ENCODE results near the gene FIBCD1. TPM values are rescaled to one million over a fixed set of nuclear protein-coding genes. Genes with fewer than 3 reads are reported as not detected.

Gene FIBCD1
- total RNA-seq, 4 donors from 2014 or later, result 0.40 to 0.83 (median 0.42) TPM; not detected in 1

DNA sequence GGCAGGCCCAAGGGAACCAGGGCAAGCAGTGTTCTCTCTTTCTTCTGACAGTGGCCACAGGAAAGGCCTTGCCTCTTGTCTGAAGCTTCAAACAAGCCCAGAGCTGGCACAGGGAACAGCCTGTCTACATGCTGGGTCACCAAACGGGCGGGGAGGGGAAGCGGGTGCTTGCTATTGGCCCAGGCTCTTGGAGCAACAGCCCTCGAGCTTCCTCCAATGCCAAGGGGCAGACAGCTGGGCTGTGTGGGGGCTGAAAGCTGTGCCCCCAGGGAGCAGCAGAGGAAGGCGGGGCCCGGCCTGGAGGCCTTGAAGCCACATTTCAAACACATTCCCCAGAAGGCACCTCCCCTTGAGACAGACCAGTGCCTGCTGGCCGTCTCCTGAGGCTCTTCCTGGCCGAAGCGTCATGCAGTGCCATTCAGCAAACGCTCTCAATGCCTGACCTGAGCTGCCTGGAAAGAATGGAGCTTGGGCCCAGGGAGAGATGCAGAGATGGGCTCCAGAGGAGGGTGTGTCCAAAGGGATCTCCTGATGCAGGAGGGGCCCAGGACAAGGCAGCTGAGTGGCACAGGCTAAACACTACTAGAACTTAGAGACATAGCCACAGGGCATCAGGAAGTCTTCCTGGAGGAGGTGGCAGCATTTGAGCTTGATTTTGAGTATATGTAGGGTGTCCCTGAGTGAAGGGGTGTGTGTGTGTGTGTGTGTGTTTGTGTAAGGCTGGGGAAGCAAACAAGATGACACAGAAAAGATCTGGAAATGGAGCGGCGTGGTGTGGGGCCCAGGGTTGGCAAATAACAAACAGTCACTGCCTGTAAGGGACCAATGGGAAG lies 2.5 kb downstream of the FIBCD1 start:
- intact Hi-C loops (cut with DNase I), result no loop called here
- Histone ChIP-seq H3K27me3 (peaks cover 14 to 94% (median 35%) of the 10 kb centered on the region in 4 donors), H3K4me1 (peaks cover 39 to 94% (median 87%) of the 10 kb centered on the region in 4 donors), H3K4me3 (no peak overlapping the region), H3K9me3 (no peaks in the 10 kb centered on the region), H3K36me3 (no peaks in the 10 kb centered on the region), H3K27ac (replicated peaks in 1 of 4) (peak overlapping the region; percentile 31 to 62 (median 56))
- no peak for DNase-seq (ENCODE audit: extremely low spot score)
- TF ChIP-seq, protein P1, sequence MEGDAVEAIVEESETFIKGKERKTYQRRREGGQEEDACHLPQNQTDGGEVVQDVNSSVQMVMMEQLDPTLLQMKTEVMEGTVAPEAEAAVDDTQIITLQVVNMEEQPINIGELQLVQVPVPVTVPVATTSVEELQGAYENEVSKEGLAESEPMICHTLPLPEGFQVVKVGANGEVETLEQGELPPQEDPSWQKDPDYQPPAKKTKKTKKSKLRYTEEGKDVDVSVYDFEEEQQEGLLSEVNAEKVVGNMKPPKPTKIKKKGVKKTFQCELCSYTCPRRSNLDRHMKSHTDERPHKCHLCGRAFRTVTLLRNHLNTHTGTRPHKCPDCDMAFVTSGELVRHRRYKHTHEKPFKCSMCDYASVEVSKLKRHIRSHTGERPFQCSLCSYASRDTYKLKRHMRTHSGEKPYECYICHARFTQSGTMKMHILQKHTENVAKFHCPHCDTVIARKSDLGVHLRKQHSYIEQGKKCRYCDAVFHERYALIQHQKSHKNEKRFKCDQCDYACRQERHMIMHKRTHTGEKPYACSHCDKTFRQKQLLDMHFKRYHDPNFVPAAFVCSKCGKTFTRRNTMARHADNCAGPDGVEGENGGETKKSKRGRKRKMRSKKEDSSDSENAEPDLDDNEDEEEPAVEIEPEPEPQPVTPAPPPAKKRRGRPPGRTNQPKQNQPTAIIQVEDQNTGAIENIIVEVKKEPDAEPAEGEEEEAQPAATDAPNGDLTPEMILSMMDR (IDR thresholded peaks at IDR 0.05), result no peak
- TF ChIP-seq POLR2AphosphoS5 (IDR thresholded peaks at IDR 0.05), result peak; percentile 16 to 40
- WGBS, result 52% methylated on average over 6 of the region's 12 CpGs

DNA sequence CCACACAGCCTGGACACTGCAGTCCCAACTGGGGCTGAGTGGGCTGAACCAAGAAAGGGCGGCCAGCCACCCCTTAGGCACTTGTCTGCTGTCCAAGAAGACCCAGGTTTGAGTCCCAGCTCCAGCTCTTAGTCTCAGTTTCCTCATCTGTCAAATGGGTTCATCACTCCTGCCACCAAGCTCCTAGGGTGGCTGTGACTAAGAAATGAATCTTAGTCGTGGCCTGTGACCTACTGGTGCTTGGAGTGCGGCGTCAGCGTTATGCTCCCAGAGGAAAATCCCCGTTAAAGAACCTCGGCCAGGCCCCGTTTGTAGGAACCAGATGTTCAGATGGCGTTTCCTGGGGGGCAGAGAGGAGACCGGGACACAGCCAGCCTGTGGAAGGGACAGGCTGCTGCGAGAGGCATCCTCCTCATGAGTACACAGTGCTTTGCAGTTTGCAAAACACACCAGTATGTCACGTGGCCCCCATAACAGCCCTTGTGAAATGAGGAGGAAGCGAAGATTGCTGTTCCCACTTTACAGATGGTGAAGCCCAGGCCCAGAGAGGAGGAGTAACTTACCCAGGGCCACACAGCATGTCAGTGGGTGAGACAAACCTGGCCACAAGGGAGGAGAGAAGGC lies 3.3 kb downstream of the FIBCD1 start:
- WGBS, result 91% methylated on average over 11 of the region's 13 CpGs
- TF ChIP-seq POLR2A (IDR thresholded peaks at IDR 0.05; ENCODE audit: low read depth) (no peak), EP300 (IDR thresholded peaks at IDR 0.05) (no peak), POLR2AphosphoS5 (IDR thresholded peaks at IDR 0.05) (no peak)
- TF ChIP-seq, protein P1 (IDR thresholded peaks at IDR 0.05), result no peak

DNA sequence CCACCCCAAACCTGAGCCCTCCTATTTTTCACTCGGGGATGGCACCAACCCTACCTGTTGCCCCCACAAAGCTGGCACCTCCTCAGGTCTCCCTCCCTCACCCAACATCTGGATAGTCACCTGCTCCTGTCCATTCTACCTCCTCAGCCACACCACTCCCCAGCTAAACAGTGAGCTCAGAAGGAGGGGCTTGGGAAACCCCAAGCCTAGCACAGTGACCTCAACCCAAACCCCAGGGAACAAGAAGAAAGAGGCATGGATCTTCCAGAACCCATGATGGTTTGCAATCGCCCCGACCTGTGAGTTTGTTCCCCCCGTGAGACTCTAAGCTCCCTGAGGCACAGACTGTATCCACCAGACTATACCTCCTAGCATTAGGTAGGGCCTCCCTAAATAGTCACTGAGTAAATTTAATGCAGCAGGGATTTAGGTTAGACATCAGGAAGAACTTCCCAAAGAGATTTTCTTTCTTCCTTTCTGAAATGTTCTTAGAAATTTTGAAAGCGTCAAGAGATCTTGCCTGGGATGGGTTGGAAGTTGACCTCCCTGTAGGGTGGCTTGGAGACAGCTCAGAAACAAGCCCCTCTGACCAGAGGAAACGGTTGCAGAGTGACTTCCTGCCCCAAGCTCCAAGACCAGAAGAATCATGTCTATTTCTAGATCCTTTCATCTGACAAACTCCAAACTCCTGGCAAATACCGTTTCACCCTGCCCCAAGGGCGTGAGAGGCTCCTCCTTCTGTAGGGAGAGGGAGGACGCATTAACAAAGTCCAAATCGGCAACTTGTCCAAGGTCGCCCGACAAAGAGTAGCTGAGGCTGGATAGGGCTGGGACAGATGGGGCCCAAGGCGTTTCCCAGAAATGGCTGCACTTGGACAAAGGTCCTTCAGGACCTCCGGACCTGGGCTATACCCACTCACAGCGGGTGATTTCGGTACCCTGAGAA lies 4.1 kb downstream of the FIBCD1 start:
- H3K4me3 ChIP-seq, result no peak overlapping the region
- peaks cover 11 to 79% (median 25%) of the 10 kb centered on the region in 4 donors for H3K27me3 ChIP-seq
- TF ChIP-seq, protein P1 (IDR thresholded peaks at IDR 0.05), result no peak
- TF ChIP-seq POLR2A (IDR thresholded peaks at IDR 0.05; ENCODE audit: low read depth) (no peak), EP300 (IDR thresholded peaks at IDR 0.05) (no peak), POLR2AphosphoS5 (IDR thresholded peaks at IDR 0.05) (no peak)
- H3K9me3 ChIP-seq, result no peaks in the 10 kb centered on the region
- intact Hi-C loops (cut with DNase I), result no loop called here
- no peaks in the 10 kb centered on the region for H3K36me3 ChIP-seq
- H3K27ac ChIP-seq (replicated peaks in 1 of 4), result no peak overlapping the region
- WGBS, result 74% methylated on average over 13 of the region's 16 CpGs
- peaks cover 41 to 90% (median 78%) of the 10 kb centered on the region in 4 donors for H3K4me1 ChIP-seq
- DNase-seq (ENCODE audit: extremely low spot score), result no peak

More for the DNA sequence above, 3.3 kb downstream of the FIBCD1 start:
- H3K27ac ChIP-seq (replicated peaks in 1 of 4), result peak overlapping the region; percentile 31 to 62 (median 56)
- intact Hi-C loops (cut with DNase I), result no loop called here
- no peak for DNase-seq (ENCODE audit: extremely low spot score)
- no peaks in the 10 kb centered on the region for H3K36me3 ChIP-seq
- H3K4me3 ChIP-seq, result no peak overlapping the region
- H3K27me3 ChIP-seq, result peaks cover 14 to 87% (median 31%) of the 10 kb centered on the region in 4 donors
- H3K4me1 ChIP-seq, result peaks cover 42 to 94% (median 84%) of the 10 kb centered on the region in 4 donors
- no peaks in the 10 kb centered on the region for H3K9me3 ChIP-seq

DNA sequence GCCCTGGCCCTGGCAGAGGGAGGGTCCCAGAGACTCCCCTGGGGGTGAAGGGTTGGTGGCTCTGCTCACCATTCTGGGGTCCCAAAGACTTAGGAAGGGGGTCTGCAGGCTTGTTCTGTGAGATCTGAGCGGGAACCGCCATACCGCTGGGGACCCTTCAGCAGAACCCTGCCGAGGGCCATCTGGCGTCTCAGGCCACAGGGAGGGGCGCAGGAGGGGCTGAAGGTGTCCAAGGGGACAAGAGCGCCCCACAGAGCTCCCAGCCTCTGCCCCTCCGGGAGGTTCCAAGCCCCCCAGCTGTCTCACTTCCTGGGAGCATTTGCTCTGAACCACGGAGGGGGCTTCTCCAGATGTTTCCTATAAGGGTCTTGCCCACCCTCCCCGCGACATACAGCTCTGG lies 4.8 kb downstream of the FIBCD1 start:
- Histone ChIP-seq H3K27ac (replicated peaks in 1 of 4) (no peak overlapping the region), H3K9me3 (no peaks in the 10 kb centered on the region), H3K27me3 (peaks cover 4 to 71% (median 18%) of the 10 kb centered on the region in 4 donors), H3K4me1 (peaks cover 35 to 88% (median 72%) of the 10 kb centered on the region in 4 donors), H3K36me3 (no peaks in the 10 kb centered on the region), H3K4me3 (no peak overlapping the region)
- 57% methylated on average over 4 of the region's 11 CpGs for WGBS
- TF ChIP-seq POLR2AphosphoS5 (IDR thresholded peaks at IDR 0.05) (no peak), EP300 (IDR thresholded peaks at IDR 0.05) (no peak), POLR2A (IDR thresholded peaks at IDR 0.05; ENCODE audit: low read depth) (no peak)
- TF ChIP-seq, protein P1 (IDR thresholded peaks at IDR 0.05), result no peak
- no peak for DNase-seq (ENCODE audit: extremely low spot score)
- intact Hi-C loops (cut with DNase I), result no loop called here
